ENCODE results near the gene HECA.

Gene HECA

GRCh38 chr6:139175389-139175948 is 40.6 kb downstream of the HECA start:
- no peak for TF ChIP-seq CTCF (IDR thresholded peaks at IDR 0.05; ENCODE audit: low read depth, low read length)
- no peak for DNase-seq (ENCODE audit: low read depth in 2 of 2)
- H3K4me3 ChIP-seq (replicated peaks in 1 of 2; ENCODE audit: low read depth in 2 of 2, low read length in 2 of 2), result no peak overlapping the region

- TF ChIP-seq CTCF (IDR thresholded peaks at IDR 0.05; ENCODE audit: low read depth, low read length), result no peak
- H3K4me3 ChIP-seq (replicated peaks in 1 of 2; ENCODE audit: low read depth in 2 of 2, low read length in 2 of 2), result no peak overlapping the region
- DNase-seq (ENCODE audit: low read depth in 2 of 2), result no peak
Observed at GRCh38 chr6:139181236-139181635, 46.4 kb downstream of the HECA start.

GRCh38 chr6:139184047-139184446 is 49.2 kb downstream of the HECA start:
- DNase-seq (ENCODE audit: low read depth in 2 of 2), result no peak
- no peak overlapping the region for H3K4me3 ChIP-seq (replicated peaks in 1 of 2; ENCODE audit: low read depth in 2 of 2, low read length in 2 of 2)
- TF ChIP-seq CTCF (IDR thresholded peaks at IDR 0.05; ENCODE audit: low read depth, low read length), result no peak

- no peak for TF ChIP-seq CTCF (IDR thresholded peaks at IDR 0.05; ENCODE audit: low read depth, low read length)
- no peak for DNase-seq (ENCODE audit: low read depth in 2 of 2)
- no peak overlapping the region for H3K4me3 ChIP-seq (replicated peaks in 1 of 2; ENCODE audit: low read depth in 2 of 2, low read length in 2 of 2)
Observed at GRCh38 chr6:139184459-139184858, 49.6 kb downstream of the HECA start.

- no peak for TF ChIP-seq CTCF (IDR thresholded peaks at IDR 0.05; ENCODE audit: low read depth, low read length)
- DNase-seq (ENCODE audit: low read depth in 2 of 2), result no peak
- H3K4me3 ChIP-seq (replicated peaks in 1 of 2; ENCODE audit: low read depth in 2 of 2, low read length in 2 of 2), result no peak overlapping the region
Observed at GRCh38 chr6:139186242-139186641, 51.4 kb downstream of the HECA start.

GRCh38 chr6:139186692-139187091 is 51.8 kb downstream of the HECA start:
- DNase-seq (ENCODE audit: low read depth in 2 of 2), result no peak
- TF ChIP-seq CTCF (IDR thresholded peaks at IDR 0.05; ENCODE audit: low read depth, low read length), result no peak
- H3K4me3 ChIP-seq (replicated peaks in 1 of 2; ENCODE audit: low read depth in 2 of 2, low read length in 2 of 2), result no peak overlapping the region

GRCh38 chr6:139187489-139187888 is 52.6 kb downstream of the HECA start:
- no peak for DNase-seq (ENCODE audit: low read depth in 2 of 2)
- TF ChIP-seq CTCF (IDR thresholded peaks at IDR 0.05; ENCODE audit: low read depth, low read length), result no peak
- no peak overlapping the region for H3K4me3 ChIP-seq (replicated peaks in 1 of 2; ENCODE audit: low read depth in 2 of 2, low read length in 2 of 2)
